ENCODE results near the gene LAMC1.

Gene LAMC1

DNA sequence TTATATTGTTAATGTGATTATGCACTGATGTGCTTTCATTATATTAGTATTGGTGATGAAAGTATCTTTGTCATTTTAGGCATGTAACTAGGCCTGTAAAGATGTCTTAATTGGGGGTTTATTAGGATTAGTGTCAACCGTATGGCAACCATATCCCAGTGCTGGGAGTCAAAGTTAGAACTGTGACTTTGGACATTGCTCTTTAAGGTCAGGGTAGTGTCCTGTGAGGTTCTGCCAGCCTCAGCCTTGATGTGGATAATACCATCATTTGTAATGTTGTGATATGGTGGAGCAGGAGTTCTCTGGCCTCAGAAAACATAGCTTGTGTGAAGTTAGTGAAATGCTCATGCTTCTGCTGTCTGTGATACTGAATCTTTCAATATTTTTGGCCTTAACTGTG is 59.4 kb downstream of the LAMC1 start:
- no peak for TF ChIP-seq ZFX (IDR thresholded peaks at IDR 0.05)
- TF ChIP-seq, protein P1, sequence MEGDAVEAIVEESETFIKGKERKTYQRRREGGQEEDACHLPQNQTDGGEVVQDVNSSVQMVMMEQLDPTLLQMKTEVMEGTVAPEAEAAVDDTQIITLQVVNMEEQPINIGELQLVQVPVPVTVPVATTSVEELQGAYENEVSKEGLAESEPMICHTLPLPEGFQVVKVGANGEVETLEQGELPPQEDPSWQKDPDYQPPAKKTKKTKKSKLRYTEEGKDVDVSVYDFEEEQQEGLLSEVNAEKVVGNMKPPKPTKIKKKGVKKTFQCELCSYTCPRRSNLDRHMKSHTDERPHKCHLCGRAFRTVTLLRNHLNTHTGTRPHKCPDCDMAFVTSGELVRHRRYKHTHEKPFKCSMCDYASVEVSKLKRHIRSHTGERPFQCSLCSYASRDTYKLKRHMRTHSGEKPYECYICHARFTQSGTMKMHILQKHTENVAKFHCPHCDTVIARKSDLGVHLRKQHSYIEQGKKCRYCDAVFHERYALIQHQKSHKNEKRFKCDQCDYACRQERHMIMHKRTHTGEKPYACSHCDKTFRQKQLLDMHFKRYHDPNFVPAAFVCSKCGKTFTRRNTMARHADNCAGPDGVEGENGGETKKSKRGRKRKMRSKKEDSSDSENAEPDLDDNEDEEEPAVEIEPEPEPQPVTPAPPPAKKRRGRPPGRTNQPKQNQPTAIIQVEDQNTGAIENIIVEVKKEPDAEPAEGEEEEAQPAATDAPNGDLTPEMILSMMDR (conservative IDR thresholded peaks at IDR 0.05): no peak
- H3K27ac ChIP-seq: no peak overlapping the region

DNA sequence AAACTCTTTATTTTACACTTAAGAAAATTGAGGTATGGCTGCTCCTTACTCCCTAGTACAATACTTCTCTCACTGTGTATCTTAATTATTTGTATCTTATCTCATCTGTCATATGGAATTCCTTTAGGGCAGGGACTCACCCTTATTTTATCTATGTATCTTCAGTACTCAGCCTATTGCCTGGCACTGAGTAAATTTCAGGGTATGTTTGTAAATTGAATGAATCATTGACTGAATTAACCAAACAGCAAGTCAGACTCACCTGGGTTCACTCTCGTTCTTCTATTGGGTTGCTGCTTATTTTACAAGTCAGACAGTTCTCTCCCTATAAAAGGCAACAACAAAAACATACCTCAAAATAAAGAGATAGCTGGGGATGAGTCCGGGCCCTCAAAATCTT is 63.8 kb downstream of the LAMC1 start:
- H3K27ac ChIP-seq: no peak overlapping the region
- TF ChIP-seq ZFX (IDR thresholded peaks at IDR 0.05): no peak
- TF ChIP-seq, protein P1 (conservative IDR thresholded peaks at IDR 0.05): no peak

DNA sequence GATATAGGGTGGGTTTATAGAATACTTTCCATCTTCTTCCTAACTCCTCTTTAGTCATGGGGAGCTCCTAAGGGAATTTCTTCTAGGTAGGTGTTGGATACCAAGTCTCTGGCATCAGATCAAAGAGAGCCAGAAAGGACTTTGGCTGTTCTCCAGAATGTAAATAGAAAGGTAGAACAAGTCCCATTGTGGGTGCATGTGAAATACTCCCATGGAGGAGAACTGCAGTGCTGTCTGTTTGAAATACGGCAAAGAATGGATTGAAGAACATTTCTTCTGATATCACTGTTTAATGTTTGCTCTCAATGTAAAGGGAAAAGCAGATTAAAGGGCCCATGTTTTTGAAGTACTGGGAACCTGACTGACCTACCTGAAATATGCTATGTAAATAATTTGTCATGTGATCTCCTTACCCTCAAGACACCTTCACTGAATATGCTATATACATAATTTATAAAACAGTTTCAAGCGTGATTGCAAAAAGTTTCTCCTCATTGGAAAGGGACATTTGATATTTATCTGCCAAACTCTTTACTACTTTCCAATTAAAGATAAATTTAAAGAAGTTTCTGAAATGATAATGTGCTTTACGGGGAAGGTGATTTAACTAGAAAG is 65.9 kb downstream of the LAMC1 start:
- no peak for TF ChIP-seq ZFX (IDR thresholded peaks at IDR 0.05)
- TF ChIP-seq, protein P1 (conservative IDR thresholded peaks at IDR 0.05): no peak
- no peak overlapping the region for H3K27ac ChIP-seq

DNA sequence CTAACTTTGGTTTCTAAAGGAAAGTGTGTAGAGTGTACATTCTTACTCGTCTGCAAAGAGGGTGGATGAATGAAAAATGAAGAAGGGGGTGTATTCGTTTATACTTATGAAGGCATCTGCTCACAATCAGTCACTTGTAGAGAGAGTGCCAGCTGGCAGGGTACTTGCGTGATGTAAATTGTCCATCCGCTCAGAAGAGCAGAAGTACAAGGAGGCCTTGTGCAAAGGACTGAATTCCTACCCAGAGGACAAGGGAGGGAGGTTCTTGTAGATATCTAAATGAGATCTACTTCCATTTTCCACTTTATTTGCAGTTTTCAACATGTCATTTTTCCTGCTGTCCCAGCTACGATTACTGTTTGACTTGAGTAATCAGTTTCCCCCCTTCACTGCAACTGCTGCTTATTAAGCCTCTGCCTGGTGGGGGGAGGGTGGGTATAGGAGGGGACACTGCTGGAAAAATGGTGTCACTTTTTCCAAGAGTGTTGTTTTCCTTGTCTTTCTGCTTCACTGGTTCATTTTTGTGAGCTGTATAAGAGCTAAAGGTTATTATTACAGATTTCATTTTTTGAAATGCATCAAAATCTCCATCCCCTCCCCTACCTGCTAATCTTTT is 67.3 kb downstream of the LAMC1 start:
- peak overlapping the region; percentile 68; the same call in 1 of the 2 replicates for H3K27ac ChIP-seq
- TF ChIP-seq ZFX (IDR thresholded peaks at IDR 0.05): no peak
- TF ChIP-seq, protein P1 (conservative IDR thresholded peaks at IDR 0.05): no peak

DNA sequence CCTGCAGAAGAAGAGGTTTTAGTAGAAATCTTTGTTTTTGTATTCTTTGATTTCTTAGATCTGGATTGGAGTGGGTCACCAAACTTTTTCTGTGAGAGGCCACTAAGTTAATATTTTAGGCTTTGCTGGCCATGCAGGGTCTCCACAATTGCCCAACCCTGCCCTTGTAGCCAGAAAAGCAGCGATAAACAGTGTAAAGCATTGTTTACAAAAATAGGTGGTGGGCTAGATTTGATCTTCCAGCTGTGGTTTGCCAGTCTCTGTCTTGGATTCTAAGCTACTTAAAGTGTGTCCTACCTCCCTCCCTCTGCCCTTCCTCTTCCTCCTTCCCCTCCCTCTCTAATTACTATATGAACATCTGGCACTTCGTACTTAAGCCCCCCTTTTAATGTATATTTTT is 68.0 kb downstream of the LAMC1 start:
- TF ChIP-seq ZFX (IDR thresholded peaks at IDR 0.05): no peak
- TF ChIP-seq, protein P1 (conservative IDR thresholded peaks at IDR 0.05): no peak
- H3K27ac ChIP-seq: no peak overlapping the region; the same call in 1 of the 2 replicates

DNA sequence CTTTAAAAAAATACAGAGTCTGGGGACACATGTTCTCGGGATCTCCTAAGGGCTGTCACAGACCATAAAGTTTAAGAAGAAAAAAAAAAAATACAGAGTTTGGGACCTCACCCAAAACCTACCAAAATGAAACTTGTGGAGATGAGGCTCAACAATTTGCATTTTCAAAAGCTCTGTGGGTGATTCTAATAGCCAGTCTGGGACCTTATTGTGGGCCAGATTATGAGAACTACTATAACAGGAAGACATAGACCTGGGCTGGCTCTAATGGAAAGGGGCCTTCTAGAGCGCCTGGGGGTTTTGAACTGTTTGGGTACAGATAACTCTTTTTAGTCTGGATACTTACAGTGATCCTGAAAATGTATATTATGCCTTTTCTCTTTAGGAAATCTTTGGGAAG is 69.1 kb downstream of the LAMC1 start:
- no peak for TF ChIP-seq ZFX (IDR thresholded peaks at IDR 0.05)
- TF ChIP-seq, protein P1 (conservative IDR thresholded peaks at IDR 0.05): no peak
- no peak overlapping the region for H3K27ac ChIP-seq

DNA sequence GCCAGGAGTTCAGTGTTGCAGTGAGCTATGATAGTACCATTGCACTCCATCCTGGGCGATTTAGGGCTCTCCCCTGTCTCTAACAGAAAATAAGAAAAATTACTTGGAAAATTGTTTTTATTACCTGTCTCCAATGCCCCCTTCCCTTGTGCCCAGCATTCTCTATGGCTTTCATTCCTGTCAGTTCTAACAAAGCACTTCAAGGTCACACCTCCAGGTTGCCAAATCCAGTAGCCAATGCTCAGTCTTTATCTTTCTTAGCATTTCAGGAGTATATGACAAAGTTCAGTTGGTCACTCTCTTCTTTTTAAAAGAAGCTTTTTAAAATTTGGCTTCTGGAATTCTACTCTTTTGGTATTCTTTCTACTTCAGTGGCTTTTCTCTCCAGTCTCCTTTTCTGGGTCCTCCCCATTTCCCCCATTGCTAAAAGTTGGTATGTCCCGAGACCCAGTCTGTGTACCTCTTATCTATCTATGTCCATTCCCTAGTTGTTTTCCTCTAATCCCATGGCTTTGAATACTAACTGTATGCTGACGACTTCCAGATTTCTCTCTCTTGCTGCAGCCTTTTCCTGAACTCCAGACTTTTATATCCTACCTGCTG is 69.9 kb downstream of the LAMC1 start:
- H3K27ac ChIP-seq: no peak overlapping the region

More for the DNA sequence above, 69.9 kb downstream of the LAMC1 start:
- TF ChIP-seq, protein P1 (conservative IDR thresholded peaks at IDR 0.05): no peak
- no peak for TF ChIP-seq ZFX (IDR thresholded peaks at IDR 0.05)
